Measurements from ENCODE around the gene CGB5. TPM values are rescaled to one million over a fixed set of nuclear protein-coding genes. Genes with fewer than 3 reads are reported as not detected.

Gene CGB5
- total RNA-seq, 1 donor = not detected

- H3K27me3 ChIP-seq (ENCODE audit: insufficient read depth, low read length) = no peaks in the 10 kb centered on the region
- H3K4me2 ChIP-seq (ENCODE audit: insufficient read depth, low read length) = no peak overlapping the region
- H3K27ac ChIP-seq (ENCODE audit: low read depth, low read length) = no peak overlapping the region
- no peak for TF ChIP-seq CTCF (IDR thresholded peaks at IDR 0.05; ENCODE audit: extremely low read depth, low read depth, low read length)
- H3K79me2 ChIP-seq (ENCODE audit: insufficient read depth, low read length) = peaks cover 14% of the 10 kb centered on the region
- no peaks in the 10 kb centered on the region for H3K36me3 ChIP-seq (ENCODE audit: insufficient read depth, low read length)
- H4K20me1 ChIP-seq (ENCODE audit: insufficient read depth, low read length) = peaks cover 3% of the 10 kb centered on the region
- peak; percentile 93 for DNase-seq (ENCODE audit: insufficient read length, low spot score, missing footprints)
- no peak overlapping the region for H3K4me3 ChIP-seq (ENCODE audit: insufficient read depth, low read length)
- peaks cover 10% of the 10 kb centered on the region for H3K4me1 ChIP-seq (ENCODE audit: insufficient read depth, low read length)
- H3K9me3 ChIP-seq (ENCODE audit: low read depth, low read length) = no peaks in the 10 kb centered on the region
- no peak overlapping the region for H2AFZ ChIP-seq (ENCODE audit: low read length)
Measured at GRCh38 chr19:49058562-49058961, 14.9 kb downstream of the CGB5 start.

- peaks cover 3% of the 10 kb centered on the region for H4K20me1 ChIP-seq (ENCODE audit: insufficient read depth, low read length)
- TF ChIP-seq CTCF (IDR thresholded peaks at IDR 0.05; ENCODE audit: extremely low read depth, low read depth, low read length) = no peak
- peaks cover 1% of the 10 kb centered on the region for H3K27me3 ChIP-seq (ENCODE audit: insufficient read depth, low read length)
- no peaks in the 10 kb centered on the region for H3K36me3 ChIP-seq (ENCODE audit: insufficient read depth, low read length)
- no peak overlapping the region for H3K4me2 ChIP-seq (ENCODE audit: insufficient read depth, low read length)
- H3K4me3 ChIP-seq (ENCODE audit: insufficient read depth, low read length) = no peak overlapping the region
- H3K9me3 ChIP-seq (ENCODE audit: low read depth, low read length) = no peaks in the 10 kb centered on the region
- H2AFZ ChIP-seq (ENCODE audit: low read length) = no peak overlapping the region
- H3K27ac ChIP-seq (ENCODE audit: low read depth, low read length) = no peak overlapping the region
- DNase-seq (ENCODE audit: insufficient read length, low spot score, missing footprints) = peak; percentile 25
- peaks cover 14% of the 10 kb centered on the region for H3K79me2 ChIP-seq (ENCODE audit: insufficient read depth, low read length)
- H3K4me1 ChIP-seq (ENCODE audit: insufficient read depth, low read length) = peaks cover 10% of the 10 kb centered on the region
Measured at GRCh38 chr19:49059053-49059452, 15.4 kb downstream of the CGB5 start.

- H3K9me3 ChIP-seq (ENCODE audit: low read depth, low read length) = no peaks in the 10 kb centered on the region
- H3K4me1 ChIP-seq (ENCODE audit: insufficient read depth, low read length) = peaks cover 10% of the 10 kb centered on the region
- H3K27me3 ChIP-seq (ENCODE audit: insufficient read depth, low read length) = peaks cover 3% of the 10 kb centered on the region
- H3K27ac ChIP-seq (ENCODE audit: low read depth, low read length) = no peak overlapping the region
- H3K4me2 ChIP-seq (ENCODE audit: insufficient read depth, low read length) = no peak overlapping the region
- H3K4me3 ChIP-seq (ENCODE audit: insufficient read depth, low read length) = no peak overlapping the region
- H2AFZ ChIP-seq (ENCODE audit: low read length) = no peak overlapping the region
- H3K79me2 ChIP-seq (ENCODE audit: insufficient read depth, low read length) = peaks cover 14% of the 10 kb centered on the region
- peak; percentile 43 for DNase-seq (ENCODE audit: insufficient read length, low spot score, missing footprints)
- H4K20me1 ChIP-seq (ENCODE audit: insufficient read depth, low read length) = peaks cover 3% of the 10 kb centered on the region
- H3K36me3 ChIP-seq (ENCODE audit: insufficient read depth, low read length) = no peaks in the 10 kb centered on the region
- TF ChIP-seq CTCF (IDR thresholded peaks at IDR 0.05; ENCODE audit: extremely low read depth, low read depth, low read length) = no peak
Measured at GRCh38 chr19:49061000-49061399, 17.4 kb downstream of the CGB5 start.

GRCh38 chr19:49061445-49061844 is 17.8 kb downstream of the CGB5 start:
- peak; percentile 45 for DNase-seq (ENCODE audit: insufficient read length, low spot score, missing footprints)
- Histone ChIP-seq H2AFZ (ENCODE audit: low read length) (no peak overlapping the region), H3K9me3 (ENCODE audit: low read depth, low read length) (no peaks in the 10 kb centered on the region), H3K36me3 (ENCODE audit: insufficient read depth, low read length) (no peaks in the 10 kb centered on the region), H3K4me2 (ENCODE audit: insufficient read depth, low read length) (no peak overlapping the region), H3K4me1 (ENCODE audit: insufficient read depth, low read length) (peaks cover 8% of the 10 kb centered on the region), H3K27me3 (ENCODE audit: insufficient read depth, low read length) (peaks cover 3% of the 10 kb centered on the region), H3K4me3 (ENCODE audit: insufficient read depth, low read length) (no peak overlapping the region), H4K20me1 (ENCODE audit: insufficient read depth, low read length) (peaks cover 3% of the 10 kb centered on the region), H3K27ac (ENCODE audit: low read depth, low read length) (no peak overlapping the region), H3K79me2 (ENCODE audit: insufficient read depth, low read length) (peaks cover 14% of the 10 kb centered on the region)
- TF ChIP-seq CTCF (IDR thresholded peaks at IDR 0.05; ENCODE audit: extremely low read depth, low read depth, low read length) = no peak
